Muscle layer of duodenum (tissue), 2 donors: ENCODE data around the gene ABCC1.

Experiments used
- H3K27ac ChIP-seq: one replicate; pipeline ENCODE4 v1.7.0; 2013; ENCODE audit warnings: mild to moderate bottlenecking, low read length
- H3K27me3 ChIP-seq: one replicate; pipeline ENCODE4 v1.7.0; 2013; ENCODE audit warnings: low read depth, mild to moderate bottlenecking, control low read depth, low read length
- H3K36me3 ChIP-seq, 2 donors: one replicate each; pipeline ENCODE4 v1.7.0; 2013; ENCODE audit warnings: low read length in 2 of 2, control low read depth in 1 of 2, mild to moderate bottlenecking in 1 of 2; ENCODE audit not compliant: insufficient read depth in 2 of 2, control insufficient read depth in 1 of 2
- H3K4me1 ChIP-seq, 2 donors: one replicate each; pipeline ENCODE4 v1.7.0; 2013; ENCODE audit warnings: low read length in 2 of 2, mild to moderate bottlenecking in 2 of 2, control low read depth in 1 of 2, moderate library complexity in 1 of 2; ENCODE audit not compliant: insufficient read depth in 2 of 2, control insufficient read depth in 1 of 2
- H3K4me3 ChIP-seq, 2 donors: one replicate each; pipeline ENCODE4 v1.7.0; 2013; ENCODE audit warnings: low read length in 2 of 2, low read depth in 1 of 2, mild to moderate bottlenecking in 1 of 2
- H3K9me3 ChIP-seq, 2 donors: one replicate each; pipeline ENCODE4 v1.7.0; 2013; ENCODE audit warnings: low read length in 2 of 2, control low read depth in 1 of 2, mild to moderate bottlenecking in 1 of 2; ENCODE audit not compliant: control insufficient read depth in 1 of 2
- donor health status: healthy.

Gene ABCC1

DNA sequence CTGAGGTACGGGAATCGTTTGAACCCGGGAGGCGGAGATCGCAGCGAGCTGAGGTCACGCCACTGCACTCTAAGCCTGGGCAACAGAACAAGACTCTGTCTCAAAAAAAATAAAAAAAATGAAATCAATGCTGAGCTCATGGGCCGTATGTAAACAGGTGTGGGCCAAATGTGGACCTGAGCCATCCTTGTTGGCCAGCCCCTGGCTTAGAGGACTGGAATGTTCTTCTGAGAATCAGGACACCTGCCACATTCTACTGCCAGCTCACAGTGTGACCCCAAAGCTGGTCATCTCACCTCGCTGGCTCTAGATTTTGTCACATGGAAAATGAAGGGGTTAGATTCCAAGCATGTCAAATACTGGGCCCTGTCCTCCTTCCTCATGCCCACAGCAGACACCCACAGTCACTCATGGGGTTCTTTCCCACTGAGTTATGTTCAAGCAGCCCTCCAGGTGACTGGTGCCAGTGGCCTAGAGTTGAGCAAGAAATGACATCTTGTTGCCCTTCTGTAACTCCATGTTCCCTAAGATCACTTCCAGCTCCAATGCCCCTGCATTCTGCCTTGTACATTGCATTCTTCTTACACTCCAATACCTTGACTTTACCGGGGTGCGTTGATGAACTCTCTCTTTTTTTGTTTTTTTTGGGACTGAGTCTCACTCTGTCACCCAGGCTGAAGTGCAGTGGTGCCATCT is 110.6 kb downstream of the ABCC1 start:
- Histone ChIP-seq H3K4me3 (no peak overlapping the region), H3K36me3 (peaks cover 17 to 18% of the 10 kb centered on the region in 2 donors), H3K4me1 (peaks cover 0 to 14% of the 10 kb centered on the region in 2 donors), H3K27me3 (no peaks in the 10 kb centered on the region), H3K9me3 (no peaks in the 10 kb centered on the region), H3K27ac (no peak overlapping the region)

GRCh38 chr16:16062023-16062937 is 112.9 kb downstream of the ABCC1 start:
- H3K4me1 ChIP-seq, result peaks cover 0 to 18% of the 10 kb centered on the region in 2 donors

GRCh38 chr16:16063683-16064082 is 114.3 kb downstream of the ABCC1 start:
- Histone ChIP-seq H3K27ac (no peak overlapping the region), H3K4me1 (peaks cover 0 to 23% of the 10 kb centered on the region in 2 donors), H3K36me3 (peaks cover 6 to 10% of the 10 kb centered on the region in 2 donors)

More at GRCh38 chr16:16062023-16062937, 112.9 kb downstream of the ABCC1 start:
- Histone ChIP-seq H3K27me3 (no peaks in the 10 kb centered on the region), H3K36me3 (peaks cover 6 to 11% of the 10 kb centered on the region in 2 donors), H3K4me3 (no peak overlapping the region), H3K27ac (peak overlapping the region; percentile 54), H3K9me3 (no peaks in the 10 kb centered on the region)

GRCh38 chr16:16064874-16065384 is 115.5 kb downstream of the ABCC1 start:
- no peaks in the 10 kb centered on the region for H3K9me3 ChIP-seq
- H3K27ac ChIP-seq, result no peak overlapping the region
- peaks cover 0 to 18% of the 10 kb centered on the region in 2 donors for H3K4me1 ChIP-seq
- no peaks in the 10 kb centered on the region for H3K27me3 ChIP-seq
- H3K36me3 ChIP-seq, result peaks cover 6 to 10% of the 10 kb centered on the region in 2 donors
- H3K4me3 ChIP-seq, result no peak overlapping the region

More at GRCh38 chr16:16063683-16064082, 114.3 kb downstream of the ABCC1 start:
- Histone ChIP-seq H3K27me3 (no peaks in the 10 kb centered on the region), H3K9me3 (no peaks in the 10 kb centered on the region), H3K4me3 (no peak overlapping the region)

DNA sequence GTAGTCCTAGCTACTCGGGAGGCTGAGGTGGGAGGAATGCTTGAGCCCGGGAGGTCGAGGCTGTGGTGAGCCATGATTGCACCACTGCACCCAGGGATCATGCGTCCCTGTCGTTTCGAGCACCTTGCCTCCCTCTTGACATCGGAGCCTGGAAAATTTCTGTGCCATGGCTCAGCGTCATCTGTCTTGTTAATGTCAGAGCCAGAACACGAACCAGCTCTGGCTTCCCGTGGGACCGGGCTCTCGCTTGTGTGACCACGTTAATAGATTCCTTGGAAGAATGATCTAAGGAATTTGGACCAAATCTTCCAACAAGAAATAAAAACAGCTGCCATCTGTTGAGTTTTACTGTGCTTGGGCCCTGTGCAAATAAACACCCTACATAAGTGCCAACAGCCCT is 117.7 kb downstream of the ABCC1 start:
- H3K27ac ChIP-seq, result no peak overlapping the region
- peaks cover 0 to 22% of the 10 kb centered on the region in 2 donors for H3K4me1 ChIP-seq
- no peaks in the 10 kb centered on the region for H3K27me3 ChIP-seq

DNA sequence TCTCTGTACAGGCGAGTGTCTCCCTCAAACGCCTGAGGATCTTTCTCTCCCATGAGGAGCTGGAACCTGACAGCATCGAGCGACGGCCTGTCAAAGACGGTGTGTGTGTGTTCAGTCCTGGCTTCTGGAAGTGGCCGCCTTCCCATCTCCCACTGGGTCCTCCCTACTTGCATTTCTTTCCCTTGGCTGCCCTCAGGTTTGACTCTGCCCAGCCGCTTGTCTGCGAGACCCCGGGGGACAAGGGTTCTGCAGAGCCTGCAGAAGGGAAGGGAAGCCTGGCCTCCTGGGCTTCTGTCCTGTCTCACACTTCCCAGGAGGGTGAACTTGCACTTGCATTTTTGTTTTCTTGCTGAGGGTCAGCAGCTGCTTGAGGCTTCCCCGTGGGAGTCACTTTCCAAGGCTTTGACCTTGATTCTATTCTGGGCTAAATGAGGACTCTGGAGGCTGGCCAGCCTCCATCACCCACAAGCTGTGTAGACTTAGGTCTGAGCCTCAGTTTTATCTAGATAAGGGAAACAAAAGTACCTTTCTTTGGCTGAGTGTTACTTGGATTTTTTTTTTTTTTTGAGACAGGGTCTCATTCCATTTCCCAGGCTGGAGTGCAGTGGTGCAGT is 122.3 kb downstream of the ABCC1 start:
- H3K9me3 ChIP-seq, result no peaks in the 10 kb centered on the region
- H3K27ac ChIP-seq, result no peak overlapping the region
- H3K4me3 ChIP-seq, result no peak overlapping the region
- no peaks in the 10 kb centered on the region for H3K27me3 ChIP-seq
- H3K36me3 ChIP-seq, result peaks cover 13% of the 10 kb centered on the region in 2 donors
- peaks cover 0 to 47% of the 10 kb centered on the region in 2 donors for H3K4me1 ChIP-seq

More for the DNA sequence above, 117.7 kb downstream of the ABCC1 start:
- Histone ChIP-seq H3K4me3 (no peak overlapping the region), H3K36me3 (peaks cover 6 to 10% of the 10 kb centered on the region in 2 donors), H3K9me3 (no peaks in the 10 kb centered on the region)

DNA sequence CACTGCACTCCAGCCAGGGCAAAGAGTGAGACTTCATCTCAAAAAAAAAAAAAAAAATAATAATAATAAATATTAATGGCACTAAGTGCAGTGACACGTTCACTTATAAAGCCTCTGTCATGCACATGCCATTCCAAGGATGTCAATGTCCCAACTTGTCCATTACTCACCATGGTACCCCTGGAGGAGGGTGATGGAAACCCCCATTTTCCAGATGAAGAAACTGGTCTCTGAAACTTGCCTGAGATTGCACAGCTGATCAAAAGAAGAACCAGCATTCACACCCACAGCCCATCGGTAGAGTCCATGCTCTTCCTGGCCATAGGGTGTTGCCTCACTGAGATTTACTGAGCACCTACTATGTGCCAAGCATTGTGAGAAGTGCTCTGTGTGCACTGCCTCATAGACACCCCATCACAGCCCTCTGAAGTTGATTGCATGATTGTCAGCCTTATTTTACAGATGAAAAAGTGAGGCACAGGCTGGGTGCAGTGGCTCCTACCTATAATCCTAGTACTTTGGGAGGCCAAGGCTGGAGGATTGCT is 123.7 kb downstream of the ABCC1 start:
- no peak overlapping the region for H3K27ac ChIP-seq
- H3K4me3 ChIP-seq, result no peak overlapping the region
- no peaks in the 10 kb centered on the region for H3K9me3 ChIP-seq
- H3K36me3 ChIP-seq, result peaks cover 15 to 22% of the 10 kb centered on the region in 2 donors
- no peaks in the 10 kb centered on the region for H3K27me3 ChIP-seq
- peaks cover 0 to 39% of the 10 kb centered on the region in 2 donors for H3K4me1 ChIP-seq

GRCh38 chr16:16073891-16074881 is 124.8 kb downstream of the ABCC1 start:
- no peaks in the 10 kb centered on the region for H3K27me3 ChIP-seq
- H3K9me3 ChIP-seq, result no peaks in the 10 kb centered on the region
- peaks cover 0 to 46% of the 10 kb centered on the region in 2 donors for H3K4me1 ChIP-seq
- H3K4me3 ChIP-seq, result no peak overlapping the region
- H3K27ac ChIP-seq, result peak overlapping the region; percentile 45
- peaks cover 12 to 24% of the 10 kb centered on the region in 2 donors for H3K36me3 ChIP-seq

- Histone ChIP-seq H3K27ac (peak overlapping the region; percentile 53), H3K9me3 (no peaks in the 10 kb centered on the region), H3K4me3 (no peak overlapping the region), H3K27me3 (no peaks in the 10 kb centered on the region), H3K36me3 (peaks cover 12 to 33% of the 10 kb centered on the region in 2 donors), H3K4me1 (peaks cover 0 to 58% of the 10 kb centered on the region in 2 donors)
These were observed 126.3 kb downstream of the ABCC1 start for GRCh38 chr16:16075488-16076422.
